PC-3 (cell line): Measurements from ENCODE around the gene GPC3.

Experiments
- EZH2 ChIP-seq: fragments of 300-600 bp; sonication (generic); IDR thresholded peaks from one replicate; pipeline ENCODE4 v1.6.1; 2017; ENCODE audit warnings: antibody characterized with exemption, mild to moderate bottlenecking, low read length; ENCODE audit not compliant: unreplicated experiment
- EZH2phosphoT487 ChIP-seq: fragments of 300-600 bp; sonication (generic); IDR thresholded peaks from 2 replicates; pipeline ENCODE4 v1.6.1; 2018; ENCODE audit warnings: mild to moderate bottlenecking, antibody characterized with exemption, low read length, borderline replicate concordance
- TF ChIP-seq, protein P1 (sequence below): fragments of 300-600 bp; sonication (generic); conservative IDR thresholded peaks from 2 replicates; pipeline ENCODE4 v1.5.1; 2017; ENCODE audit warnings: antibody characterized with exemption, low read depth, mild to moderate bottlenecking, low read length

DNA sequence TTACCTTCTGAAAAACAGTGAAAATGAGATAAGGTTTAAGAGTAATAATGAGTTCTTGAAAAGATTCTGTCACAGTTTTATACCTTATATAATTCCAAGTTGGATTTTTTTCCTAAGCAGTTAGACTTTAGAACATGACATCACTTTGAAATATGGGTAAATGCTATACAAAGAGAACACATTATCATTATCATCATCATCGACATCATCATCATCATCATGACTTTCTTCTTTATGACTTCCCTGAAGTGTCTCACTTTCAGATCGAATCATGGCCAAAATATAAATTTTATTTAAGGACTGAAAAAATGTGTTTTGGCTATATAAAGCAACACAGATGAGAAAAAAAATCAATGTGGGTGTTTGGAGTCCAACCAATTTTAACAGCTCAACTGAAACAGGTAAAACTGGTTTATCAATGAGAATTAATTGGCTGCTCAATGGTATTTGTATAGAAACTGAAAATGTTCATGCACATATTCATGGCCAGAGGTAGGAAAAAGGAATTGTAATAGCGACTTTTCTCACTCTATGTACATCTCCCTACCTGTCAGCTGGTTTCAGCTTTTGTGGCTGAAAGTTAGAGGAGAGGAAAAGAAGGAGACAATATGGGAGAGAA lies 327.0 kb downstream of the GPC3 start:
- TF ChIP-seq, protein P1, sequence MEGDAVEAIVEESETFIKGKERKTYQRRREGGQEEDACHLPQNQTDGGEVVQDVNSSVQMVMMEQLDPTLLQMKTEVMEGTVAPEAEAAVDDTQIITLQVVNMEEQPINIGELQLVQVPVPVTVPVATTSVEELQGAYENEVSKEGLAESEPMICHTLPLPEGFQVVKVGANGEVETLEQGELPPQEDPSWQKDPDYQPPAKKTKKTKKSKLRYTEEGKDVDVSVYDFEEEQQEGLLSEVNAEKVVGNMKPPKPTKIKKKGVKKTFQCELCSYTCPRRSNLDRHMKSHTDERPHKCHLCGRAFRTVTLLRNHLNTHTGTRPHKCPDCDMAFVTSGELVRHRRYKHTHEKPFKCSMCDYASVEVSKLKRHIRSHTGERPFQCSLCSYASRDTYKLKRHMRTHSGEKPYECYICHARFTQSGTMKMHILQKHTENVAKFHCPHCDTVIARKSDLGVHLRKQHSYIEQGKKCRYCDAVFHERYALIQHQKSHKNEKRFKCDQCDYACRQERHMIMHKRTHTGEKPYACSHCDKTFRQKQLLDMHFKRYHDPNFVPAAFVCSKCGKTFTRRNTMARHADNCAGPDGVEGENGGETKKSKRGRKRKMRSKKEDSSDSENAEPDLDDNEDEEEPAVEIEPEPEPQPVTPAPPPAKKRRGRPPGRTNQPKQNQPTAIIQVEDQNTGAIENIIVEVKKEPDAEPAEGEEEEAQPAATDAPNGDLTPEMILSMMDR: no peak
- TF ChIP-seq EZH2 (no peak), EZH2phosphoT487 (no peak)
